DND-41 (cell line): ENCODE data around the gene CNNM2.

Source experiments
- ATAC-seq: fragments of 200-7000 bp; cut with Tn5 transposase; 3 replicates; pipeline ENCODE4 v1.9.1; 2021; ENCODE audit warnings: low read depth; ENCODE audit not compliant: insufficient read depth
- DNase-seq: peaks from one replicate; pipeline ENCODE4 v3.0.0-alpha.2; 2020
- H2AFZ ChIP-seq: 2 replicates; pipeline ENCODE4 v1.6.0; 2012; ENCODE audit warnings: low read depth, low read length
- H3K27ac ChIP-seq: 2 replicates; pipeline ENCODE4 v1.5.1; 2012; ENCODE audit warnings: low read length, inconsistent platforms
- H3K27me3 ChIP-seq: fragments of 200-600 bp; sonication (generic); 2 replicates; pipeline ENCODE4 v1.6.0; 2012; ENCODE audit warnings: low read length, mild to moderate bottlenecking, inconsistent platforms; ENCODE audit not compliant: insufficient read depth, poor library complexity
- H3K36me3 ChIP-seq: 2 replicates; pipeline ENCODE4 v1.5.1; 2012; ENCODE audit warnings: low read length, inconsistent platforms; ENCODE audit not compliant: insufficient read depth
- H3K4me1 ChIP-seq: 2 replicates; pipeline ENCODE4 v1.5.1; 2012; ENCODE audit warnings: mild to moderate bottlenecking, low read length; ENCODE audit not compliant: insufficient read depth
- H3K4me2 ChIP-seq: 2 replicates; pipeline ENCODE4 v1.6.0; 2012; ENCODE audit warnings: mild to moderate bottlenecking, moderate library complexity, low read length, inconsistent platforms; ENCODE audit not compliant: insufficient read depth
- H3K4me3 ChIP-seq, 2 experiments: fragments of 200-600 bp in 1 of 2; shearing (Covaris generic) in 1 of 2; 2 replicates each; pipeline ENCODE4 v1.5.1; 2012 to 2016; ENCODE audit warnings: inconsistent platforms in 2 of 2, low read length in 2 of 2, mild to moderate bottlenecking in 2 of 2, low read depth in 1 of 2, moderate library complexity in 1 of 2
- H3K79me2 ChIP-seq: 2 replicates; pipeline ENCODE4 v1.6.0; 2012; ENCODE audit warnings: low read length, inconsistent platforms; ENCODE audit not compliant: insufficient read depth
- H3K9ac ChIP-seq: 2 replicates; pipeline ENCODE4 v1.6.0; 2012; ENCODE audit warnings: low read depth, mild to moderate bottlenecking, inconsistent platforms, low read length, moderate library complexity
- H3K9me3 ChIP-seq: 2 replicates; pipeline ENCODE4 v1.5.1; 2012; ENCODE audit warnings: low read length, moderate library complexity, mild to moderate bottlenecking, inconsistent platforms; ENCODE audit not compliant: insufficient read depth, severe bottlenecking
- H4K20me1 ChIP-seq: 2 replicates; pipeline ENCODE4 v1.6.0; 2012; ENCODE audit warnings: low read length; ENCODE audit not compliant: insufficient read depth
- CTCF ChIP-seq: IDR thresholded peaks from 2 replicates; pipeline ENCODE4 v1.5.1; 2012; ENCODE audit warnings: borderline replicate concordance, low read length, moderate library complexity, mild to moderate bottlenecking; ENCODE audit not compliant: poor library complexity, severe bottlenecking; ENCODE audit errors: extremely low read depth
- EZH2 ChIP-seq: IDR thresholded peaks from 3 replicates; pipeline ENCODE4 v1.6.1; 2012; ENCODE audit warnings: borderline replicate concordance, low read depth, mild to moderate bottlenecking, moderate library complexity, low read length, inconsistent platforms; ENCODE audit not compliant: severe bottlenecking

CNNM2 gene

GRCh38 chr10:102960157-102960556, 42.1 kb downstream of the CNNM2 start:
- no peak for ATAC-seq

GRCh38 chr10:102962267-102962666, 44.2 kb downstream of the CNNM2 start:
- H3K9ac ChIP-seq, result no peak overlapping the region
- H3K4me3 ChIP-seq, result no peak overlapping the region
- no peak overlapping the region for H2AFZ ChIP-seq
- no peak for TF ChIP-seq EZH2
- no peak for TF ChIP-seq CTCF
- H3K4me1 ChIP-seq, result no peaks in the 10 kb centered on the region
- no peak overlapping the region for H3K27ac ChIP-seq
- H3K79me2 ChIP-seq, result no peaks in the 10 kb centered on the region
- no peak for DNase-seq
- no peaks in the 10 kb centered on the region for H4K20me1 ChIP-seq
- H3K9me3 ChIP-seq, result no peaks in the 10 kb centered on the region
- H3K27me3 ChIP-seq, result no peaks in the 10 kb centered on the region
- H3K4me2 ChIP-seq, result no peak overlapping the region
- H3K36me3 ChIP-seq, result no peaks in the 10 kb centered on the region
- no peak for ATAC-seq

More at GRCh38 chr10:102960157-102960556, 42.1 kb downstream of the CNNM2 start:
- DNase-seq, result no peak
- Histone ChIP-seq H3K36me3 (no peaks in the 10 kb centered on the region), H3K4me3 (no peak overlapping the region), H4K20me1 (no peaks in the 10 kb centered on the region), H3K4me1 (no peaks in the 10 kb centered on the region), H3K27ac (no peak overlapping the region), H3K4me2 (no peak overlapping the region), H3K79me2 (no peaks in the 10 kb centered on the region), H2AFZ (no peak overlapping the region), H3K9ac (no peak overlapping the region), H3K27me3 (no peaks in the 10 kb centered on the region), H3K9me3 (no peaks in the 10 kb centered on the region)
- no peak for TF ChIP-seq EZH2
- no peak for TF ChIP-seq CTCF

- H3K4me1 ChIP-seq, result no peaks in the 10 kb centered on the region
- no peak overlapping the region for H2AFZ ChIP-seq
- no peak overlapping the region for H3K27ac ChIP-seq
- H3K79me2 ChIP-seq, result no peaks in the 10 kb centered on the region
- no peak for DNase-seq
- H3K9ac ChIP-seq, result no peak overlapping the region
- H3K9me3 ChIP-seq, result no peaks in the 10 kb centered on the region
- ATAC-seq, result no peak
- H3K4me3 ChIP-seq, result no peak overlapping the region
- H3K27me3 ChIP-seq, result no peaks in the 10 kb centered on the region
- H4K20me1 ChIP-seq, result no peaks in the 10 kb centered on the region
- no peak overlapping the region for H3K4me2 ChIP-seq
- H3K36me3 ChIP-seq, result no peaks in the 10 kb centered on the region
- TF ChIP-seq EZH2 (no peak), CTCF (no peak)
Observed at GRCh38 chr10:102962951-102963755, 45.1 kb downstream of the CNNM2 start.
